K562 (cell line): Measurements from ENCODE around the gene SREBF1. TPM values are rescaled to one million over a fixed set of nuclear protein-coding genes. Genes with fewer than 3 reads are reported as not detected.

Experiments used
- ATAC-seq: fragments of 200-7000 bp; cut with Tn5 transposase; 3 replicates; pipeline ENCODE4 v1.9.1; 2020; ENCODE audit warnings: moderate library complexity
- BruUV-seq: library from RNA; stranded (reverse); fragments of 400-500 nt; replicated peaks from 2 replicates; lab custom pipeline; 2021; lab: Mats Ljungman, UMichigan
- CTCF ChIA-PET: fragments of 300-600 bp; formaldehyde crosslinking; extraction: SDS; loops from one replicate; lab custom pipeline; 2021; ENCODE audit warnings: low intra/inter-chr PET ratio; lab: Yijun Ruan, JAX
- POLR2A ChIA-PET: fragments of 300-600, 350-650 bp; sonication (Branson Sonifier 250); formaldehyde crosslinking; extraction: SDS; loops from one replicate; lab custom pipeline; 2021; ENCODE audit warnings: antibody characterized with exemption, inconsistent platforms; lab: Yijun Ruan, JAX
- DNase-seq, 4 experiments: peaks; one replicate each; pipeline versions ENCODE4 v3.0.0 to v3.0.0-alpha.2; 2011 to 2018; ENCODE audit warnings: low spot score in 3 of 4, mixed read lengths in 3 of 4; ENCODE audit errors: extremely low read depth in 1 of 4
- FAIRE-seq: peaks from 2 replicates; lab custom pipeline; 2011; peaks lifted over from hg19 to GRCh38; lab: Jason Lieb, UNC
- H2AFZ ChIP-seq: 2 replicates; pipeline ENCODE4 v1.6.0; 2011; ENCODE audit warnings: low read depth, low read length, control low read depth, inconsistent platforms
- H3K27ac ChIP-seq: fragments of 200-600 bp; 3 replicates; pipeline ENCODE4 v1.8.0; 2011; ENCODE audit warnings: low read depth, mild to moderate bottlenecking, control low read depth, inconsistent platforms, low read length, moderate library complexity, mixed read lengths; ENCODE audit errors: extremely low read depth
- H3K27me3 ChIP-seq, 2 experiments: fragments of 300-600 bp in 1 of 2; 2 replicates in 1 of 2; 3 replicates in 1 of 2; pipeline versions ENCODE4 v1.6.0 to v1.8.0; 2011; ENCODE audit warnings: inconsistent platforms in 2 of 2, low read length in 2 of 2, mild to moderate bottlenecking in 1 of 2, mixed read lengths in 1 of 2, moderate library complexity in 1 of 2; ENCODE audit not compliant: control insufficient read depth in 2 of 2, insufficient read depth in 2 of 2
- H3K36me3 ChIP-seq: fragments of 300-600 bp; 3 replicates; pipeline ENCODE4 v1.8.0; 2011; ENCODE audit warnings: mild to moderate bottlenecking, low read length, inconsistent platforms; ENCODE audit not compliant: control insufficient read depth, insufficient read depth
- H3K4me1 ChIP-seq, 2 experiments: fragments of 200-600 bp in 1 of 2; replicated peaks in 1 of 2; 2 replicates in 1 of 2; 3 replicates in 1 of 2; pipeline versions ENCODE4 v1.5.1 to v1.8.0; 2011; ENCODE audit warnings: inconsistent platforms in 2 of 2, low read length in 2 of 2, mild to moderate bottlenecking in 1 of 2, mixed read lengths in 1 of 2, moderate library complexity in 1 of 2; ENCODE audit not compliant: control insufficient read depth in 2 of 2, insufficient read depth in 2 of 2
- H3K4me2 ChIP-seq: 2 replicates; pipeline ENCODE4 v1.6.1; 2011; ENCODE audit warnings: low read length, control low read depth, inconsistent platforms, mixed read lengths; ENCODE audit not compliant: insufficient read depth
- H3K4me3 ChIP-seq: fragments of 200-600 bp; sonication (generic), shearing (Covaris generic); 2 replicates; pipeline ENCODE4 v1.5.1; 2016; ENCODE audit warnings: control low read depth, inconsistent platforms
- H3K79me2 ChIP-seq: fragments of 200-600 bp; 3 replicates; pipeline ENCODE4 v1.8.0; 2011; ENCODE audit warnings: low read length, inconsistent platforms; ENCODE audit not compliant: control insufficient read depth, insufficient read depth
- H3K9ac ChIP-seq, 2 experiments: 2 replicates each; pipeline versions ENCODE4 v1.6.0 to v1.6.1; 2011; ENCODE audit warnings: low read depth in 2 of 2, low read length in 2 of 2, control low read depth in 1 of 2, inconsistent platforms in 1 of 2, mild to moderate bottlenecking in 1 of 2, mixed read lengths in 1 of 2; ENCODE audit not compliant: insufficient read depth in 1 of 2
- H3K9me1 ChIP-seq: one replicate; pipeline ENCODE4 v1.6.0; 2011; ENCODE audit warnings: inconsistent platforms, mild to moderate bottlenecking, low read length, moderate library complexity; ENCODE audit not compliant: control insufficient read depth, insufficient read depth
- H3K9me3 ChIP-seq: replicated peaks from 2 replicates; pipeline ENCODE4 v1.5.1; 2011; ENCODE audit warnings: low read depth, low read length, inconsistent platforms; ENCODE audit not compliant: control insufficient read depth, insufficient read depth
- H4K20me1 ChIP-seq: replicated peaks from 2 replicates; pipeline ENCODE4 v1.6.1; 2011; ENCODE audit warnings: low read length, inconsistent platforms, mixed read lengths; ENCODE audit not compliant: control insufficient read depth, insufficient read depth
- ARID2 ChIP-seq: fragments of 450-650 bp; IDR thresholded peaks from 2 replicates; pipeline ENCODE4 v1.6.1; 2017; ENCODE audit warnings: antibody characterized with exemption, mild to moderate bottlenecking
- CBFA2T3 ChIP-seq: fragments of 450-650 bp; IDR thresholded peaks from 2 replicates; pipeline ENCODE4 v1.6.1; 2017
- CC2D1A ChIP-seq: fragments of 450-650 bp; IDR thresholded peaks from 2 replicates; pipeline ENCODE4 v1.6.1; 2017; ENCODE audit warnings: mild to moderate bottlenecking
- CXXC5 ChIP-seq: fragments of 250-450 bp; sonication (Bioruptor Pico); IDR thresholded peaks from 2 replicates; pipeline ENCODE4 v1.8.0; 2022; ENCODE audit warnings: inconsistent platforms, mild to moderate bottlenecking, moderate library complexity
- DPF2 ChIP-seq: fragments of 450-650 bp; IDR thresholded peaks from 2 replicates; pipeline ENCODE4 v1.6.1; 2016
- ETV6 ChIP-seq, 3 experiments: fragments of 150-350 bp in 1 of 3; sonication (generic) in 1 of 3; formaldehyde crosslinking in 1 of 3; IDR thresholded peaks; 2 replicates each; pipeline versions ENCODE4 v1.6.1 to v1.8.0; 2014 to 2022; ENCODE audit warnings: borderline replicate concordance in 2 of 3, low read depth in 2 of 3, antibody characterized with exemption in 1 of 3, low read length in 1 of 3, mild to moderate bottlenecking in 1 of 3, missing genetic modification reagents in 1 of 3
- HCFC1 ChIP-seq: IDR thresholded peaks from 2 replicates; pipeline ENCODE4 v1.6.1; 2012; ENCODE audit warnings: low read depth, low read length, improper control_type of control experiment
- HSF4 ChIP-seq: fragments of 250-450 bp; sonication (Bioruptor Pico); IDR thresholded peaks from 2 replicates; pipeline ENCODE4 v2.1.2; 2022; ENCODE audit warnings: mild to moderate bottlenecking, moderate library complexity, borderline replicate concordance
- MTA3 ChIP-seq: fragments of 450-650 bp; formaldehyde crosslinking; IDR thresholded peaks from 2 replicates; pipeline ENCODE4 v1.6.1; 2017; ENCODE audit warnings: mild to moderate bottlenecking, borderline replicate concordance
- MXI1 ChIP-seq: IDR thresholded peaks from 2 replicates; pipeline ENCODE4 v1.6.1; 2011; ENCODE audit warnings: low read depth, mild to moderate bottlenecking, improper control_type of control experiment, low read length
- NR2C1 ChIP-seq, 2 experiments: fragments of 450-650 bp; IDR thresholded peaks; 2 replicates each; pipeline ENCODE4 v1.6.1; 2017; ENCODE audit warnings: mild to moderate bottlenecking in 2 of 2, antibody characterized with exemption in 1 of 2, inconsistent platforms in 1 of 2, missing compliant biosample characterization in 1 of 2, missing genetic modification characterization in 1 of 2
- NUFIP1 ChIP-seq: fragments of 450-650 bp; IDR thresholded peaks from 2 replicates; pipeline ENCODE4 v1.6.1; 2018; ENCODE audit not compliant: partially characterized antibody
- SMAD4 ChIP-seq: fragments of 250-450 bp; sonication (Bioruptor Pico); conservative IDR thresholded peaks from 2 replicates; pipeline ENCODE4 v1.8.0; 2021; ENCODE audit warnings: inconsistent platforms, mild to moderate bottlenecking, moderate library complexity
- SUPT5H ChIP-seq: fragments of 450-650 bp; IDR thresholded peaks from 2 replicates; pipeline ENCODE4 v1.6.1; 2016
- ZFX ChIP-seq: sonication (generic); formaldehyde crosslinking; IDR thresholded peaks from 2 replicates; pipeline ENCODE4 v1.8.0; 2022; ENCODE audit warnings: mild to moderate bottlenecking, missing genetic modification reagents, moderate library complexity
- ZNF77 ChIP-seq: fragments of 250-450 bp; sonication (Bioruptor Pico); IDR thresholded peaks from 2 replicates; pipeline ENCODE4 v1.5.0; 2020
- WGBS: fragments of 100-300 bp; shearing (Covaris generic); methylation state at CpG from one replicate; pipeline ENCODE4 v1.1.6; 2016; ENCODE audit warnings: low coverage, mixed read lengths; ENCODE audit not compliant: insufficient coverage; ENCODE audit errors: missing lambda C conversion rate; 5-methylcytosine and 5-hydroxymethylcytosine counted together
- in situ Hi-C: fragments of 300-500 bp; cut with MboI; formaldehyde crosslinking; loops from 4 replicates; pipeline ENCODE4 v1.15.0; 2018; ENCODE audit warnings: inconsistent platforms, mixed read lengths
- intact Hi-C: fragments of 100-400 bp; cut with micrococcal nuclease; formaldehyde crosslinking; loops from 2 replicates; pipeline ENCODE4 v1.14.2; 2022
- polyA plus RNA-seq, 8 experiments: library from polyadenylated mRNA; depleted of rRNA in 4 of 8; stranded (reverse) in 5 of 8; unstranded in 3 of 8; fragments of >200 nt; fragmentation: Nextera tagmentation in 2 of 8; fragmentation: Illumina TruSeq in 1 of 8; extraction: Ambion mirVana in 2 of 8; extraction: Trizol in 1 of 8; gene quantifications; 2 replicates each; pipeline versions ENCODE4 v1.2.1 to v1.2.3, GENCODE V29; 2011 to 2014; ENCODE audit warnings: inconsistent platforms in 1 of 8, missing spikeins in 1 of 8
- total RNA-seq, 7 experiments: library from RNA; depleted of rRNA in 6 of 7; stranded (reverse); fragments of >200 nt in 6 of 7; fragmentation: Illumina TruSeq in 2 of 7; extraction: Trizol in 2 of 7; gene quantifications; 2 replicates each; pipeline versions ENCODE4 v1.2.1 to v1.2.3, GENCODE V29; 2011 to 2021; ENCODE audit warnings: low replicate concordance in 1 of 7
- TF ChIP-seq, protein P1 (sequence below): sonication (generic); formaldehyde crosslinking; IDR thresholded peaks from 2 replicates; pipeline ENCODE4 v1.8.1; 2023; ENCODE audit warnings: mild to moderate bottlenecking, missing genetic modification reagents

The SREBF1 gene
- total and polyA plus RNA-seq, 9 of the 15 experiments (the other 6 are each of a cell fraction or from before 2014, with no cell fraction given), result 1.6 to 169 (median 69.4) TPM

DNA sequence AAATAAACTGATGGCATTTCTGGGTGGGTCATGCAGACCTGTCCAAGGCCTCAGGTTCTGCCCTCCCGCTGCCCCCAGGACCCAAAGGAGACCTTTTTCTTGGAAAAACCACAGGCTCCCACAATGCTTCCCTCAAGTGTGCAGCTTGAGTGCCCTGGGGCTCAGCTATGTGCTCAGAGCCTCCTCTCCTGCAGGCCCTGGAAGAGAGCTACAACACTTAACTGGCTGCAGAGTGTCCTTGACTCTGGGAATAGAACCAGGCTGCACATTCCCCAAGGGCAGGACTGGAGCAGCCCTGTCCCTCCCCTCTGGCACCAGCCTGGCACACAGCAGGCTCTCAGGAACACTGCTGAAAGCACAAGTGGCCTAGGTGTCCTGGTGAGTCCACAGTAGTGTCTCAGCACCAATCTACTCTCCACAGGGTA, 4.8 kb upstream of the SREBF1 start (continued):
- TF ChIP-seq ETV6 (IDR thresholded peaks at IDR 0.05; ENCODE audit: borderline replicate concordance in 1 of 2, low read depth in 2 of 2, low read length in 1 of 2), result no peak
- no peak for TF ChIP-seq ETV6 (CRISPR knock-in tag; IDR thresholded peaks at IDR 0.05; ENCODE audit: borderline replicate concordance)
- TF ChIP-seq NR2C1 (IDR thresholded peaks at IDR 0.05), result no peak
- no peak for TF ChIP-seq NR2C1 (tag; IDR thresholded peaks at IDR 0.05)
- TF ChIP-seq ZFX (CRISPR knock-in tag), result peak; percentile 35; the same call in 1 of the 2 replicates
- TF ChIP-seq ARID2, result no peak
- TF ChIP-seq CC2D1A, result peak; percentile 88
- TF ChIP-seq HCFC1, result no peak

DNA sequence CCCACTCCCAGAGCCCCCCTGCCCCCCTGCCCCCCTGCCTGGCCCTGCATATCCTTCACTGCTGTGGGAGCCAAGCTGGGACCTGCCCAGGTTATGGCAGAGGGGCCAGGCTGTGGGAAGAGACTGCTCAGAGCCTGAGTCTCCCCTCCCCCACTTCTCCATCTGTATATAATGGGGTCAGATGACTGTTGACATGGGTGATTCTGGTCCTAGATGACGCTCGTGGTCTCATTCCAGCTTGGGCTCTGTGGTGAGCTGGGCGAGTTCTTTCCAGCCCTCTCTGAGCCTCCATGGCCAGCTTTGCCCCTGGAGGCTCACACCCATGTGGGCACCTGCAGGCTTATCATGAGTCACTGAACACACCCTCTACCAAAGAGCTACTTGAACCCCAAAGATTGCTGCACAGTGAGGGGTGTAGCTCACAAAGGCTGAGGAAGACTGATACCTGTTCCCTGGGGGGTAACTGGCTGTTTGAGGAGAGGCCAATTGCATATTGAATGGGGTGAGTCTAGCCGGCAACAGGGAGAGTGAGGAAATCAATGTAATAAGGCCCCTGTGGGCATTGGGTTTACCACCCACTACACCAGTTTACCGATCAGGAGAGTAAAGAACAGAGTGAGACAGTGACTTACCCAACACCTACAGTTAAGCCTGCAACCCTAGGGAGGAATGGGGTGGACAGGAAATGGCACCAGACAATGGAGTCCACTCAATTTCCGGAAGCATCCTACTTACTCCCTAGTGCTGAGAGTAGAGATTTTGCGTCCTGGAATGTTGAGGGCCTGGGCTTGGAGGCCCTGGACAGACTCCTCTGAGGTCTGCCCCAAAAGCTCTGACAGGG, 4.2 kb upstream of the SREBF1 start:
- Histone ChIP-seq H3K4me1 (peaks cover 44 to 84% of the 10 kb centered on the region in 2 experiments), H3K27ac (peak overlapping the region; percentile 100), H3K9me3 (no peaks in the 10 kb centered on the region), H2AFZ (peak overlapping the region; percentile 14; the same call in 1 of the 2 replicates), H3K36me3 (no peaks in the 10 kb centered on the region), H3K4me2 (peak overlapping the region; percentile 97), H3K27me3 (no peaks in the 10 kb centered on the region), H3K9me1 (no peaks in the 10 kb centered on the region), H3K79me2 (peaks cover 41% of the 10 kb centered on the region), H3K4me3 (peak overlapping the region; percentile 62), H4K20me1 (0 out of 2 replicates have a peak, but pooled peaks cover 3% of the 10 kb centered on the region), H3K9ac (peak overlapping the region; percentile 96 to 99)
- BruUV-seq, result no TSS peak
- intact Hi-C loops, result no loop called here
- FAIRE-seq, result peak; percentile 67
- in situ Hi-C loops, result no loop called here
- WGBS, result 23% methylated on average over 7 of the region's 7 CpGs
- ChIA-PET POLR2A (interaction anchor here (0.8 to 2.4 kb wide), 7 partner anchors 9 to 172 kb away, joined by 3 to 14 read pairs (median 3); no protein-coding TSS in a partner anchor), CTCF (no interaction called here)
- no peak for ATAC-seq
- peak in 2 of 4 experiments; percentile 24 to 59 for DNase-seq
- no peak for TF ChIP-seq MXI1
- TF ChIP-seq SMAD4 (CRISPR knock-in tag), result 0 out of 2 replicates have a peak, but pooled peaks have one; percentile 27
- TF ChIP-seq NUFIP1, result no peak
- no peak for TF ChIP-seq MTA3
- TF ChIP-seq CBFA2T3, result peak; percentile 18; the same call in 1 of the 2 replicates
- 0 out of 2 replicates have a peak, but pooled peaks have one; percentile 19 for TF ChIP-seq CXXC5
- 0 out of 2 replicates have a peak, but pooled peaks have one; percentile 13 for TF ChIP-seq DPF2
- TF ChIP-seq, protein P1, sequence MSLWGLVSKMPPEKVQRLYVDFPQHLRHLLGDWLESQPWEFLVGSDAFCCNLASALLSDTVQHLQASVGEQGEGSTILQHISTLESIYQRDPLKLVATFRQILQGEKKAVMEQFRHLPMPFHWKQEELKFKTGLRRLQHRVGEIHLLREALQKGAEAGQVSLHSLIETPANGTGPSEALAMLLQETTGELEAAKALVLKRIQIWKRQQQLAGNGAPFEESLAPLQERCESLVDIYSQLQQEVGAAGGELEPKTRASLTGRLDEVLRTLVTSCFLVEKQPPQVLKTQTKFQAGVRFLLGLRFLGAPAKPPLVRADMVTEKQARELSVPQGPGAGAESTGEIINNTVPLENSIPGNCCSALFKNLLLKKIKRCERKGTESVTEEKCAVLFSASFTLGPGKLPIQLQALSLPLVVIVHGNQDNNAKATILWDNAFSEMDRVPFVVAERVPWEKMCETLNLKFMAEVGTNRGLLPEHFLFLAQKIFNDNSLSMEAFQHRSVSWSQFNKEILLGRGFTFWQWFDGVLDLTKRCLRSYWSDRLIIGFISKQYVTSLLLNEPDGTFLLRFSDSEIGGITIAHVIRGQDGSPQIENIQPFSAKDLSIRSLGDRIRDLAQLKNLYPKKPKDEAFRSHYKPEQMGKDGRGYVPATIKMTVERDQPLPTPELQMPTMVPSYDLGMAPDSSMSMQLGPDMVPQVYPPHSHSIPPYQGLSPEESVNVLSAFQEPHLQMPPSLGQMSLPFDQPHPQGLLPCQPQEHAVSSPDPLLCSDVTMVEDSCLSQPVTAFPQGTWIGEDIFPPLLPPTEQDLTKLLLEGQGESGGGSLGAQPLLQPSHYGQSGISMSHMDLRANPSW (CRISPR knock-in tag), result no peak
- TF ChIP-seq SUPT5H, result peak; percentile 19; the same call in 1 of the 2 replicates
- no peak for TF ChIP-seq ZNF77 (CRISPR knock-in tag)
- 0 out of 2 replicates have a peak, but pooled peaks have one; percentile 48 for TF ChIP-seq HSF4 (CRISPR knock-in tag)
